T1000 (cell line): ENCODE measurements around the gene MGA.

Experiments used
- DNase-seq: peaks from one replicate; lab custom pipeline; 2025; ENCODE audit warnings: mixed read lengths; lab: John Stamatoyannopoulos, UW

Gene MGA

DNA sequence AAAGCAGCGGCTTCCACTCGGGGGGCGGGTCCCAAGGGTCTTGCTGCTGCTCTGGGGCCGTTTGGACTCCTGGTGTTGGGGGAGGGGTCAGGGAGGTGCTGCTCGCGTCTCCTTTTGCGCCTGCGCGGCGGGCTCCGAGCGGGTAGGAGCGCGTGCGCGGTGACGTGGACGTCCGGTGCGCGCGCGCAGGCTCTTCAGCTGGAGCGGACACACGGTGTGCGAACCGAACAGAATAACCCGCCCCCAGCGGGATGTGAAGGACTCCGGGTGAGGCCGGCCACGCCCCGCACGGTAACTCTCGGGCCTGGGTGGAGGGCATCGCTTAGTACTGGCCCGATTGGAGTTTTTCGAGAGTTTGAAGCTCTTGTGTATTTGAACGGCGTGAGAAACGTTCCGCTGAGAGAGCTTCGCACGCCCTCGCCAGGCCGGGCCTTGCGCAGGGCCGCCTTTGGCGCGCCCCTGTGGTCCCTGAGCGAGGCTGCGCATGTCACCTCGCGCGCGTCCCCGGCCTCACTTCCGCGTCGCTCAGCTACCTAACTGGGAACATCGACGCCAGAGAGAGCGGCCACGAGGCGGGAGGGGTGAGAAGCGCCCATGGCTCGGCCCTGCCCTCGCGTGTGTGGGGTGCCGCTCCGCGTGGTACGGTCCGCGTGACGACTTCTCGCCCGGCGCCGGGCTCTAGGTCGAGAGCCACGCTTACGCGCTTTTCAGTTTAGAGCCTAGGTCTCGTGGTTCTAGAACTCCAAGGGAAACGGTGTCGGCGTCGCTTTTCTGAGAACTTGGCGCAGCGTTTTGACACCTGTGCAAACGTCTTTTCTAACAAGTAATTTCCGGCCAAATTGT, at the start of gene MGA:
MGA (plus strand) TSS at position 171 of the 843 bp plus-strand sequence.
- peak; percentile 75 for DNase-seq

GRCh38 chr15:41620536-41621199, 39.5 kb upstream of the MGA start:
- DNase-seq: no peak

- peak; percentile 89 for DNase-seq
These were observed 38.7 kb upstream of the MGA start for GRCh38 chr15:41621200-41622193.

DNA sequence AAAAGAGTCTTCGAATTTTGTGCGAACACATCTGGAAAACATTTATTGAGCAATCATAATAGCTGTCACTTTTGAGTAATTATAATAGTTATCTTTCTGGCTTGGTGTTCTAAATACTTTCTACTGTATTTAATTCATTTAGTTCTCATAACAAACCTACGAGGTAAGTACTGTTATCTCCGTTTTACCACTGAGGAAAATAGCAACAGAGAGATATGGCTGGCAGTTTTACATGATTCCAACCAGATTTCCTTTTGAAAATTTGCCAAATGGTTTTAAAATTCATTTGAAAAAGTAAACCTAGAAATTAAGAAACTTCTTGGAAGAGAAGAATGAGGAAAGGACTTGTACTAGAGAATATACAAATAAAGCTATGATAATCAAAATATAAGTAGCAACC, 37.3 kb upstream of the MGA start:
- no peak for DNase-seq

GRCh38 chr15:41627203-41627602, 33.0 kb upstream of the MGA start:
- DNase-seq: no peak

GRCh38 chr15:41629463-41629862, 30.7 kb upstream of the MGA start:
- DNase-seq: no peak

GRCh38 chr15:41629883-41630282, 30.3 kb upstream of the MGA start:
- no peak for DNase-seq

DNA sequence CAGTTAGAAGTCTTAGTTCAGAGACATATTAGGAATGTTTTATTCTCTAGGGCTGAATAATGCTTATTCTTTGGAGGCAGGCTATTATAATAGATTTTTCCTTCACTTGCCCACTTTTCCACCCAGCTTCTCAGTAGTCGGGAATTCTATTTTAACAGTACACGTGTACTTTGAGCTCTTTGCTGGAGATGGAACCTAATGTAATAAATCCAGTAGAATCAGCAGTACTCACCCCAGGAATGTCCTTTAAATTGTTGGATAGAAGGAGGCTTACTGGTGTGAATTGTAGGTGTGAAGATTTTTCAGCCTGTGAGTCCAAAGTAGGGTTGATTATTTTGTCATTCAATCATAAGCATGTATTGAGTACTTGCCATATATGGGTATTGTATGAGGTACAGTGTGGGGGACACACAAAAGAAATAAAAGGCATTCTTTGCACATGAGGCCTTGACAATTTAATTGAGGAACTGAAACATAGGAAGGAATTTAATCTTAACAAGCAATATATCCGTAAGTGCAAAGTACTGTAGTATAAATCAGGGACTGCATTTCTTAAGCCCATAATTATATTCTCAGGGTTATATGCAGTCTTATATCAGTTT, 29.5 kb upstream of the MGA start:
- no peak for DNase-seq

GRCh38 chr15:41631880-41632470, 28.2 kb upstream of the MGA start:
- DNase-seq: no peak

GRCh38 chr15:41633609-41634008, 26.6 kb upstream of the MGA start:
- no peak for DNase-seq

- DNase-seq: no peak
These were observed 26.1 kb upstream of the MGA start for GRCh38 chr15:41634072-41634626.

DNA sequence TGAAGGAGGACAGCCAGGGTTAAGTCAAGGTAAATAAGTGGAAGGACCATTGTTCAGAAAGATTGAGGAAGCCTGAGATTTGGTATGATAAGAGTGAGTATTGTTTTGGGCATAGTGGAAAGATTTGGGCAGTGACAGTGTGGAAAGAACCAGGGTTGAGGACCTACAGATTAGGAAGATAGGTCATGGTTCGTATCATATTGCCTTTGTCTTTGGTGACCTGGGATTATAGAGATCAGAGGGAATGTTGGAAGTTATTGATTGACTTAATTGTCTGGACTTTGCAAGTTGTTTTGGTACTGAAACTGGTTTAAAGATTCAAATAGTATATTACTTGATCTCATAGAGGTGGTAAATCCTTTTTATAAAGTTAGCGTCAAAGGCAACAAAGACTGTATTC, 23.1 kb upstream of the MGA start:
- DNase-seq: no peak

DNA sequence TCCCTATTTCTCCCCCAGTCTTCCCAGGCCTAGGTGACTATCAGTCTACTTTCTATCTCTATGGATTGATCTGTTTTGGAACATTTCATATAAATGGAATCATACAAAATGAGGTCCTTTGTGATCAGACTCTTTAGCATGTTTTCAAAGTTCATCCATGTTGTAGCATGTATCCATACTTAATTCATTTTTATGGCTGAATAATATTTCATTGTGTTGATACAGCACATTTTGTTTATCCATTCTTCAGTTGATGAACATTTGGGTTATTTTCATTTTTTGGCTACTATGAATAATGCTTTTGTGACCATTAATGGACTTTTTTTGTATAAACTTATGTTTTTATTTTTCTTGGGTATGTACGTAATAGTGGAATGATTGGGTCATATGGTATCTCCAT, 19.2 kb upstream of the MGA start:
- no peak for DNase-seq

GRCh38 chr15:41647262-41647661, 12.9 kb upstream of the MGA start:
- no peak for DNase-seq

- DNase-seq: no peak
These were observed 12.1 kb upstream of the MGA start for GRCh38 chr15:41648097-41648496.

- no peak for DNase-seq
These were observed 11.4 kb upstream of the MGA start for GRCh38 chr15:41648770-41649169.

- no peak for DNase-seq
These were observed 9.4 kb upstream of the MGA start for GRCh38 chr15:41650806-41651205.

- DNase-seq: no peak
These were observed 8.8 kb upstream of the MGA start for GRCh38 chr15:41651373-41651772.

DNA sequence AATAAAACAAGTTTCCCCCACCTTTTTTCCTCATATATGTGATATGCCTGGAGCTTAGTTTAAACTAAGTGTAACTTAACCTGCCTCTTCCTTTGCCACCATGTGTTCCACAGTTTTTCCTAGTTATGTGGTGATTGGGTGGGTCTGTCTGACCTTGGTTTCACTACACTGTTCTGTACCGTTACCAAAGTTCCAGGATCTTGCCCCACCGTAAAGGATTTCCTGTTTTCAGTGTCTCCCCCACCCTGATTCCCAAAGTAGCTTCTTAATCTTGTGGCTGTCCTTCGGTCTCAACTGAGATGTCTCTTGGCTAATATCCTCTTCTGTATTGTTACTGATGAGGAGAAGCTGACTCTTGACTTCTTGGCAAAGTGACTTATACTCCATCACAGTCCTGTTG, 6.4 kb upstream of the MGA start:
- DNase-seq: no peak

DNA sequence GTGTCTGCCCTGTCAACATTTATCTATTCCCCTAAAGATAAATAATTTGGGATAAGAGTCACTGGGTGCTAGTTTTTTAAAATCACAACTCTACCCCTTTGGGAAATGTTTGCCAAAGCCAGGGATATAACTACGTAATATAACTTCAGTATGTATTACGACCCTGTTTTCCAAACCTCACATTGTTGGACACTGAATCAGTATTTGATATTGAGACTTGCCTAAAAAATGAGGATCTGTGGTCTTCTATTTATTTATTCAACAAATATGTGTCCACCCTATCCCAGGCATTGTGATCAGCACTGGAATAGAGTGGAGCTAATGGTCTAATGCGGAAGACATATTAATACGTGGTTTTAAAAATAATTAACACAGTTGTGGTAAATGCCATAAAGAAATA, 4.5 kb upstream of the MGA start:
- DNase-seq: no peak

DNA sequence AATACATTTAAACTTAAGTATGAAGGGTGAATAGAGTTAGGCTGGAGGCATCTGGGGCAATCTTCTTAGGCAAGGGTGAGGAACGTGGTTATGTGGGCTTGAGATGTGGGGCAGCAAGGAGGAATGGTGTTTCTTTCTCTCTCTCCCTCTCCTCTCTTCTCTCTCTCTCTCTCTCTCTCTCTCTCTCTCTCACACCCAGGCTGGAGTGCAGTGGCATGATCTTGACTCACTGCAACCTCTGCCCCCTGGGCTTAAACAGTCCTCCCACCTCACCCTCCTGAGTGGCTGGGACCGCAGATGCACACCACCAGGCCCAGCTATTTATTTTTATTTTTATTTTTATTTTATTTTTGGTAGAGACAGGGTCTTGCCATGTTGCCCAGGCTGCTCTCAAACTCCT, 4.0 kb upstream of the MGA start:
- peak; percentile 6 for DNase-seq
